Activated naive CD8-positive, alpha-beta T cell treated with anti-CD3 and anti-CD28 coated beads, Interleukin-2, amount 50 U/mL, for 24 hours (primary cell): ENCODE results near the gene BMP6.
"Not testable (repeated sequence)": the region's sequence is repeated elsewhere in the genome, so short reads cannot be mapped to it uniquely, and the experiment has no call there.

Experiments used
- ATAC-seq: fragments of 150-1000 bp; cut with Tn5 transposase; one replicate; pipeline ENCODE4 v1.10.0; 2021
- DNase-seq: peaks from one replicate; pipeline ENCODE4 v3.0.0; 2021
- H3K27ac Mint-ChIP-seq: one replicate; pipeline ENCODE4 v1.8.0; 2021; ENCODE audit warnings: mild to moderate bottlenecking, mixed read lengths
- H3K27me3 Mint-ChIP-seq: one replicate; pipeline ENCODE4 v1.8.0; 2021; ENCODE audit warnings: mixed read lengths
- H3K36me3 Mint-ChIP-seq: one replicate; pipeline ENCODE4 v1.8.0; 2021; ENCODE audit warnings: low read depth, mixed read lengths
- H3K4me1 Mint-ChIP-seq: one replicate; pipeline ENCODE4 v1.8.0; 2021; ENCODE audit warnings: mixed read lengths
- H3K4me3 Mint-ChIP-seq: one replicate; pipeline ENCODE4 v1.8.0; 2021; ENCODE audit warnings: mild to moderate bottlenecking, moderate library complexity, mixed read lengths
- H3K9me3 Mint-ChIP-seq: one replicate; pipeline ENCODE4 v1.8.0; 2021; ENCODE audit warnings: mixed read lengths

BMP6 gene

DNA sequence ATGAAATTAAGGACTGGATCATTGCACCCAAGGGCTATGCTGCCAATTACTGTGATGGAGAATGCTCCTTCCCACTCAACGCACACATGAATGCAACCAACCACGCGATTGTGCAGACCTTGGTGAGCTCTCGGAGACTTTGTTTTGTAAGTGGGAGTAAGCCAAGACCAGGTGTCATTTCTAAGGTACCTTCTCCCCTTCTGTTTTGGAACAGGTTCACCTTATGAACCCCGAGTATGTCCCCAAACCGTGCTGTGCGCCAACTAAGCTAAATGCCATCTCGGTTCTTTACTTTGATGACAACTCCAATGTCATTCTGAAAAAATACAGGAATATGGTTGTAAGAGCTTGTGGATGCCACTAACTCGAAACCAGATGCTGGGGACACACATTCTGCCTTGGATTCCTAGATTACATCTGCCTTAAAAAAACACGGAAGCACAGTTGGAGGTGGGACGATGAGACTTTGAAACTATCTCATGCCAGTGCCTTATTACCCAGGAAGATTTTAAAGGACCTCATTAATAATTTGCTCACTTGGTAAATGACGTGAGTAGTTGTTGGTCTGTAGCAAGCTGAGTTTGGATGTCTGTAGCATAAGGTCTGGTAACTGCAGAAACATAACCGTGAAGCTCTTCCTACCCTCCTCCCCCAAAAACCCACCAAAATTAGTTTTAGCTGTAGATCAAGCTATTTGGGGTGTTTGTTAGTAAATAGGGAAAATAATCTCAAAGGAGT, 154.2 kb downstream of the BMP6 start:
- Mint-ChIP-seq H3K27me3 (no peaks in the 10 kb centered on the region), H3K4me1 (no peaks in the 10 kb centered on the region), H3K36me3 (peaks cover 45% of the 10 kb centered on the region), H3K9me3 (no peaks in the 10 kb centered on the region), H3K4me3 (no peak overlapping the region), H3K27ac (no peak overlapping the region)
- DNase-seq (no peak), ATAC-seq (no peak)

DNA sequence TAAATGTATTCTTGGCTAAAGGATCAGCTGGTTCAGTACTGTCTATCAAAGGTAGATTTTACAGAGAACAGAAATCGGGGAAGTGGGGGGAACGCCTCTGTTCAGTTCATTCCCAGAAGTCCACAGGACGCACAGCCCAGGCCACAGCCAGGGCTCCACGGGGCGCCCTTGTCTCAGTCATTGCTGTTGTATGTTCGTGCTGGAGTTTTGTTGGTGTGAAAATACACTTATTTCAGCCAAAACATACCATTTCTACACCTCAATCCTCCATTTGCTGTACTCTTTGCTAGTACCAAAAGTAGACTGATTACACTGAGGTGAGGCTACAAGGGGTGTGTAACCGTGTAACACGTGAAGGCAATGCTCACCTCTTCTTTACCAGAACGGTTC, 154.8 kb downstream of the BMP6 start:
- DNase-seq = no peak
- Mint-ChIP-seq H3K27ac (no peak overlapping the region), H3K9me3 (no peaks in the 10 kb centered on the region), H3K27me3 (no peaks in the 10 kb centered on the region), H3K4me3 (no peak overlapping the region), H3K36me3 (peaks cover 50% of the 10 kb centered on the region), H3K4me1 (no peaks in the 10 kb centered on the region)
- ATAC-seq = no peak

DNA sequence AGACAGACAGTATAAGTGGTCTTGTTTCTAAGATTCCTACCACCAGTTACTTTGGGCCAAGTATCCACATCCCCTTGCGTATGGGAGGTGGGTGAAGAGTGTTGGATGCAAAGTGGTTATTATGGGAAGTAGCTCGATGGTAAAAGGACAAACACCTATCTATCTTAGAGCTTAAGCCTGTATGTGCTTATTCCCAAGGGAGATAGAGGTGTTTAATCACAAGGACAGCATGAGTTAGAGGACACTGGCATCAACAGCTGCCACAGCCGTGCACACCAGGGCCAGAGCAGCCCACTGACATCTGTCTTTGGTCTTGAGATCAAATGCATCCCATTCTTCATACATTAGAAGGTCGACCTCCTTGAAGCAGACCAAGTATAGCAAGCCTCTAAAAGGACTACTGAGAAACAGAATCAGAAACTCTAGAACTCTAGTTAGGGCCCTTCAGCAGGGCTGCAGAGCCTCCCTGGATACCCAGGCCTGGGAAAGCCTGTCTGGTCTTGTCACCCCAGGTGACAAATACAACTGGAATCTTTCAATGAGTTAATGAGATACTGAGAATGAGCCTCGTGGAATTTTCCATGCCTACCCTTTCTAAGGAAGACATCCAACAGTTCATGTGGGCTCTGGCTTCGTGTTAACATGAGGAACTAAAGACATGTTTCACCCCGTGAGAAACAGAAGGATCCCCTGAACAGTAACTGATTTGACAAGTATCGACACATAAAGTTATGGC, 156.0 kb downstream of the BMP6 start:
- H3K27me3 Mint-ChIP-seq = no peaks in the 10 kb centered on the region
- no peak for ATAC-seq
- no peaks in the 10 kb centered on the region for H3K9me3 Mint-ChIP-seq
- no peak for DNase-seq
- H3K4me3 Mint-ChIP-seq = no peak overlapping the region
- peaks cover 58% of the 10 kb centered on the region for H3K36me3 Mint-ChIP-seq
- H3K27ac Mint-ChIP-seq = no peak overlapping the region
- no peaks in the 10 kb centered on the region for H3K4me1 Mint-ChIP-seq

GRCh38 chr6:7882505-7883257, 156.8 kb downstream of the BMP6 start:
- Mint-ChIP-seq H3K36me3 (peaks cover 65% of the 10 kb centered on the region), H3K27me3 (no peaks in the 10 kb centered on the region), H3K4me1 (no peaks in the 10 kb centered on the region), H3K9me3 (no peaks in the 10 kb centered on the region), H3K4me3 (no peak overlapping the region), H3K27ac (no peak overlapping the region)
- ATAC-seq = no peak
- no peak for DNase-seq

DNA sequence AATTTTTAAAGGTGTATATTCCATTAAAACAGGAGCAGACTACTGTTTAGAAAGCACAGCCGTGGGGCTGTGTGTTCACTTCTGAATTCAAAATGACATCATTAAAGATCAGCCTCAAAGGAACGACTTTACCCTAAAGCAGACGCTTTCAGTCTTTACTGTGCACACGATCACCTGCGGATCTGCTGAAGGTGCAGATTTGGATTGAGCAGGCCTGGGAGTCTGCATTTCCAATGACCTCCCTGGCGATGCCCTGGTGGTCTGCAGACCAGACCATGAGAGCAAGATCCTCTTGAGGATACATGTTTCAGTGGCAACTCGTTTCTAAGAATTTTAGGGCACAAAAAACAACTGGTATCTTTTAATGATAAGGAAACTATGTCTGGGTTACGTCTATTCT, 157.5 kb downstream of the BMP6 start:
- no peak for DNase-seq
- H3K4me3 Mint-ChIP-seq = no peak overlapping the region
- H3K9me3 Mint-ChIP-seq = no peaks in the 10 kb centered on the region
- H3K4me1 Mint-ChIP-seq = no peaks in the 10 kb centered on the region
- no peak for ATAC-seq
- no peak overlapping the region for H3K27ac Mint-ChIP-seq
- H3K27me3 Mint-ChIP-seq = no peaks in the 10 kb centered on the region
- peaks cover 72% of the 10 kb centered on the region for H3K36me3 Mint-ChIP-seq

DNA sequence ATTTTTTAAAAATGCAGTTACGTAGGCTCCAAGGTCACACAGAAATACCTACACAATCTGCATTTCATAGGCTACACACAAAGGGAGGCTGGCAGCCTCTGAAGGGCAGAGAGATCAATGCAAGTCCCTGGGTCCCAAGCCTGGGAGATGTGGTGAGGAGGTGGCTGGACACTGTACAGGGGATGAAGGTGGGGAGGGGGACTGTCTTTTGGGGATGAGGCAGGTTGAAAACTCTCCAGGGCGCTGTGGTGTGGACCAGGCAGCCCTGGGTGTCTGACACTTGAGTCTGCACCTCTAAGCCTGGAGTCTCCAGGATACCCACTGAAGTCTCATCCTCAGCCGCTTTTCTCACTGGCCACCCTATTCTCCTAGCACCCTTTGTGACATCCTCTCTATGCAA, 160.2 kb downstream of the BMP6 start:
- no peaks in the 10 kb centered on the region for H3K27me3 Mint-ChIP-seq
- no peak overlapping the region for H3K4me3 Mint-ChIP-seq
- no peak for DNase-seq
- H3K27ac Mint-ChIP-seq = no peak overlapping the region
- no peak for ATAC-seq
- no peaks in the 10 kb centered on the region for H3K4me1 Mint-ChIP-seq
- no peaks in the 10 kb centered on the region for H3K9me3 Mint-ChIP-seq
- H3K36me3 Mint-ChIP-seq = peaks cover 83% of the 10 kb centered on the region

DNA sequence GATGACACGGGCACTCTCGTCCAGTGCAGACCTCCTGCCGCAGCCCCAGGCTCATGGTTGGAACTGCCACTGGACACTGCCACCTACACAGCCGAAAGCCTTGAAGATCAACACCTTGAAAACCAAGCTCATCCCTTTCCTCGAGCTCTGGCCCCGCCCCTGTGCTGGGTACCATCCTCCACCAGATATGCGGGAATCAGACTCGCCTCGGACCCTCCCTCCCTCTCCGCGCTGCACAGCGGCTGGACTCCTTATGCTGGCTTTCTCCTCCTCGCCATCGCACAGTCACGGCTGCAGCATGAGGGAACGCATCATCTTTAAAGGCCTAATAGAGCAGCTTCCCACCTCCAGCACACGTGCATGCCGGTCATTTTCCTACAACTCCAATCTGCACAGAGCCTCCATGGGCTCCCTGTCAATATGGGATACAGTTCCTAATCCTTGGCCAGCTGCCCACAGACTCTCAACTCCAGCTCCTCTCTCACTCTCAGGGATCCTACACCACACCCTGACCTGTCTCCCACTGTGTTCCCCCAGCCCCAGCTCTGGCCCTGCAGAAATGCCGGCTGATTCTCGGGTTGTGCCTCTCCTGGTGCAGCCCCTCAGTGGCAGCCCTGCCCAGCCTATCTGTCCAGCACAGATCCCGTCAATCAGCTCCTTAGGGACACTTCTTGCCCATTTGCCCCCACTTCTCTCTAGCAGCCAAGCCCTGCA, 161.5 kb downstream of the BMP6 start:
- Mint-ChIP-seq H3K36me3 (peaks cover 87% of the 10 kb centered on the region), H3K27me3 (no peaks in the 10 kb centered on the region), H3K4me1 (no peaks in the 10 kb centered on the region), H3K9me3 (no peaks in the 10 kb centered on the region), H3K4me3 (no peak overlapping the region), H3K27ac (no peak overlapping the region)
- ATAC-seq = peak; percentile 25
- DNase-seq = no peak

DNA sequence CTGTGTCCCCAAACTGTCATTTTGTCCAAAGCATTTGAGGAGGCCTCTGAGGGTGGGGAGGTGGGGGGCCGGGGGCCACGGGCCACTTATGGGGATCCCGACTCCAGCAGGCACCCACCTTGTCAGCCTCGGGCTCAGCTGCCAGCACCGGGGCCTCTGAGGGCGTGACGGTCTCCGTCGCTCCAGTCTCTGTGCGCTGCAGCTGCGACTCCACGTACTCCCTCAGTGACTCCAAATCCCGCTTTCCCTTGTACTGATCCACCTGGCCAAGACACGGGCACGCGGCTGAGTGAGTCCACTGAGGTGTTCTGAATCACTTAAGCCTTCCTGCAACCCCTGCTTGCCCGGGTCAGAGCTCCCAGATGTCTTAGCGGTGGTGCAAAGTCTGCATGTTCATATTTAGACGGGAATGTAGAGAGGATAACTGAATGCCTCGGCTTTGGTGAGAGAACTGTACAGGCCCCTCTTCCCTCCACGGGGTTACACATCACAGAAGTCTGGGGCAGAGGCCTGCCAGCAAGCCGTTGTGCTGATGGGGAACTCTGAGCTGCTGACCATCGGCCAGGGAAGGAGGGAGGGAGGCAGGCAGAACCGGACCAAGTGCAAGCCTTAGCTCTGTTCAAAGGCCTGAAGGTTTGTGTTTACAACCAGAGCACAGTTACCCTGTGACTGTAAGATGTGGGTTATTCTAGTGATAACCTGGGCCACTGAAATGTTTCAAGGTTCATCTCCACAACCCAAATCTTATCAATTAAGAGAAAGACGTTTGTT, 162.9 kb downstream of the BMP6 start:
- Mint-ChIP-seq H3K27ac (no peak overlapping the region), H3K4me1 (no peaks in the 10 kb centered on the region)

DNA sequence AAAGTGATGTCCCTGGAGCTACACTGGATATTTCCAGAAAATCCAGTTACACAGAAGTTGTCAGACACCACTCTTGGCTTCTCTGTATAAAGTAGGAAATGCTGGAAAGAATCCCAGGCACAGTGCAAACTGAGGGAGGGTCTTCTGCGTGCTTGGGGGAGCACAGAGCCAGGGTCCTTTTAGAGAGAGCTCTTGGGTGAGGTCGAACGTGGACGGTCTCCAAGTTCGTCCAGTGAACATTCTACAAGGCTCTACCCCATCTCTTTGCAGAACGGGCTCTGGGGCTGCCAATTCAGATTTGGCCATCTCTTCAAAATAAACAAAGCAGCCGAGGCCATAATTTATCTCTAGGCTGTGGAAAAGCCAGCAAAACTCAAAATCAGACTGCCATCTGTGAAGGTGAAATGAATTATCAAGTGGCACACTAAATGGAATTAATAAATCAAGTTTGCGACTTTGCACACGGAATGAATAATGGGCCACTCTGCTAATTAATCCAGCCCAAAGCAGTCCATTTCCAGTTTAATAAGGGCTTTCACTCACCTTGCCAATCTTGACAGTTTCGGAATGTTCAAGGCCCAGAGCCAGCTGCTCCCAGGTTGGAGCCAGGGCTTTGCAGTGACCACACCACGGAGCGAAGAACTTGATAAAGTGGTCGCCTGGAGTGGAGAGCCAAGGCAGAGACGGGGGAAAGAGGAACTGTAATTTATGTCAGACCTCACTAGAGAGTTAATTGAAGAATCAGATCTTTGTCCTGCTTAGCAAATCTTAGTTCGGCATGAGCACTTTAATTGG, 165.4 kb downstream of the BMP6 start:
- no peaks in the 10 kb centered on the region for H3K27me3 Mint-ChIP-seq
- ATAC-seq = no peak
- no peak overlapping the region for H3K27ac Mint-ChIP-seq
- H3K4me1 Mint-ChIP-seq = no peaks in the 10 kb centered on the region
- DNase-seq = no peak
- no peaks in the 10 kb centered on the region for H3K9me3 Mint-ChIP-seq
- peaks cover 83% of the 10 kb centered on the region for H3K36me3 Mint-ChIP-seq
- H3K4me3 Mint-ChIP-seq = no peak overlapping the region

More for the DNA sequence above, 162.9 kb downstream of the BMP6 start:
- H3K9me3 Mint-ChIP-seq = no peaks in the 10 kb centered on the region
- H3K4me3 Mint-ChIP-seq = no peak overlapping the region
- DNase-seq = no peak
- peaks cover 84% of the 10 kb centered on the region for H3K36me3 Mint-ChIP-seq
- ATAC-seq = no peak
- H3K27me3 Mint-ChIP-seq = no peaks in the 10 kb centered on the region

DNA sequence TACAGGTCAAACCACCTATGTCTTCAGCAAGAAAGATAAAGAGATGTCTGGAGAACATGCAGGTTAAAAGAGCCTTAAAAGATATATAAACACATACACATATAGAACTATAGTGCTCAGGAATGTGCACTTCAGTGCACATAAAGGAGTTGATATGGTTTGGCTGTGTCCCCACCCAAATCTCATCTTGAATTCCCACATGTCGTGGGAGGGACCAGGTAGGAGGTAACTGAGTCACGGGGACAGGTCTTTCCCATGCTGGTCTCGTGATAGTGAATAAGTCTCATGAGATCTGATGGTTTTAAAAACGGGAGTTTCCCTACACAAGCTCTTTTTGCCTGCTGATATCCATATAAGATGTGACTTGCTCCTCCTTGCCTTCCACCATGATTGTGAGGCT, 166.5 kb downstream of the BMP6 start:
- H3K4me3 Mint-ChIP-seq, DNase-seq, H3K4me1 Mint-ChIP-seq, H3K27me3 Mint-ChIP-seq, ATAC-seq, H3K27ac Mint-ChIP-seq, H3K9me3 Mint-ChIP-seq: not testable (repeated sequence)
- H3K36me3 Mint-ChIP-seq = peaks cover 83% of the 10 kb centered on the region

DNA sequence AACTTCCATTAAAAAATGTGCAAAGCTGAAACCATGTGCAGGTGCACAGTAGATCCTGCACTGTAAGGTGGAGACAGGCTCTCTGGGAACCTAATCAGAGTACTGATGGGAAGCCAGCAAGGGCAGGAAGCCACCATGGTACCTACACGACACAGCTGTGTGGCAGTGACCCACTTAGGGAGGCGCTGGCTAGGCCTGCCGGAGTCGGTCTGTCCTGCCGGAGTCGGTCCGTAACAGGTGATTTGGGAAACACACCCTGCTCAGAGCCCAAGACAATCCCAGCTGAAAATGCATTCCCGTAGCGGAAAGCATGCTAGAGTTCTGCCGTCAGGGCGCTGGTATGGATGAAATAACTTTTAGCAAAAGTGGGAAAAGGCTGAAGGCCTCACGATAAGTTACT, 167.4 kb downstream of the BMP6 start:
- no peak for ATAC-seq
- no peaks in the 10 kb centered on the region for H3K27me3 Mint-ChIP-seq
- H3K36me3 Mint-ChIP-seq = peaks cover 83% of the 10 kb centered on the region
- H3K27ac Mint-ChIP-seq = no peak overlapping the region
- no peaks in the 10 kb centered on the region for H3K4me1 Mint-ChIP-seq
- H3K9me3 Mint-ChIP-seq = no peaks in the 10 kb centered on the region
- no peak overlapping the region for H3K4me3 Mint-ChIP-seq
- DNase-seq = no peak

DNA sequence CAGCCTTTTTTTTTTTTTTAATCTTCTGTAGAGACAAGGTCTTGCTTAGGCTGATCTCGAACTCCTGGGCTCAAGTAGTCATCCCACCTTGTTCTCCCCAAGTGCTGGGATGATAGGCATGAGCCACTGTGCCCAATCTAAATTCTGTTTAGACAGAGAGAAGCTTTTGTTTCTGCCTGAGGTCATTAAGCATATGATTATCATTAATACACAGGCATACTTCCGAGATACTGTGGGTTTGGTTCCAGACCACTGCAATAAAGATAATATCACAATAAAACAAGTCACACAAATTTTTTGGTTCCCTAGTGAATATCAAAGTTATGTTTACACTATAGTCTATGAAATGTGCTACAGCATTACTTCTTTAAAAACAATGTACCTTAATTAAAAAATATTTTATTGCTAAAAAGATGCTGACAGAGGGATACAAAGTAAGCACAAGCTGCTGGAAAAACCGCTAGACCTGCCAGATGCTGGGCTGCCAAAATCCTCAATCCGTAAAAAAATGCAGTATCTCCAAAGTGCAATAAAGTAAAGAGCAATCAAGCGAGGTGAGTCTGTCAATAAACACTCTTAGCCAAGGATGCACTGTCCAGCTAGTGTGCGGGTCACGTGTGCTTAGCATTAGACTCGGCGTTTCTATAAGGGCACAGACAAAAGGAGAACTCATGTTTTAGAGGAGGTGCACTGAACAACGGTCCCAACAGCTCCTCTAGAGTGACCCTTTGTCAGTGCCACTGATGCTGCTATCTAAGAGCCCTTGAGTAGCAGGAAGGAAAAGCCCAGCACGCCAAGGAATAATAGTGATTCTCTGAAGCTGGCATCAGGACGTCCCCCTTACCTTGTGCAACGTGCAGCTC, 168.6 kb downstream of the BMP6 start:
- Mint-ChIP-seq H3K27me3 (no peaks in the 10 kb centered on the region), H3K36me3 (peaks cover 82% of the 10 kb centered on the region), H3K27ac (no peak overlapping the region), H3K9me3 (no peaks in the 10 kb centered on the region), H3K4me1 (no peaks in the 10 kb centered on the region), H3K4me3 (no peak overlapping the region)
- ATAC-seq = no peak
- no peak for DNase-seq

- ATAC-seq = no peak
- no peak for DNase-seq
- Mint-ChIP-seq H3K4me1 (no peaks in the 10 kb centered on the region), H3K36me3 (peaks cover 83% of the 10 kb centered on the region), H3K27ac (no peak overlapping the region), H3K27me3 (no peaks in the 10 kb centered on the region), H3K9me3 (no peaks in the 10 kb centered on the region), H3K4me3 (no peak overlapping the region)
Measured at GRCh38 chr6:7895125-7895423, 169.2 kb downstream of the BMP6 start.
